DMS 273 (cell line): ENCODE data around the gene DSTN.
A peak's percentile ranks its signal among the peaks of the same experiment; 100 is the strongest.

ENCODE experiments used
- DNase-seq: peaks from one replicate; lab custom pipeline; 2025; ENCODE audit not compliant: unreplicated experiment; lab: John Stamatoyannopoulos, UW

DSTN gene

GRCh38 chr20:17611540-17612286, 41.8 kb downstream of the DSTN start:
- DNase-seq: peak; percentile 51

- no peak for DNase-seq
Measured at GRCh38 chr20:17612287-17612991, 42.6 kb downstream of the DSTN start.

- DNase-seq: no peak
Measured at GRCh38 chr20:17612992-17613327, 43.1 kb downstream of the DSTN start.

- no peak for DNase-seq
Measured at GRCh38 chr20:17613328-17614175, 43.7 kb downstream of the DSTN start.

GRCh38 chr20:17614176-17614811, 44.4 kb downstream of the DSTN start:
- DNase-seq: peak; percentile 77

GRCh38 chr20:17614812-17615644, 45.2 kb downstream of the DSTN start:
- no peak for DNase-seq

- no peak for DNase-seq
Measured at GRCh38 chr20:17615645-17616479, 46.0 kb downstream of the DSTN start.

GRCh38 chr20:17616480-17617211, 46.8 kb downstream of the DSTN start:
- DNase-seq: no peak

- DNase-seq: peak; percentile 74
Measured at GRCh38 chr20:17617212-17617867, 47.5 kb downstream of the DSTN start.

- no peak for DNase-seq
Measured at GRCh38 chr20:17617868-17618672, 48.2 kb downstream of the DSTN start.

- DNase-seq: no peak
Measured at GRCh38 chr20:17618673-17619013, 48.8 kb downstream of the DSTN start.

- no peak for DNase-seq
Measured at GRCh38 chr20:17619351-17620093, 49.6 kb downstream of the DSTN start.

- DNase-seq: no peak
Measured at GRCh38 chr20:17620371-17621228, 50.7 kb downstream of the DSTN start.

- DNase-seq: no peak
Measured at GRCh38 chr20:17621229-17621968, 51.5 kb downstream of the DSTN start.

GRCh38 chr20:17622086-17622850, 52.4 kb downstream of the DSTN start:
- DNase-seq: no peak
